NCI-H748 (cell line): ENCODE results near the gene LHFPL2.
A peak's percentile ranks its signal among the peaks of the same experiment; 100 is the strongest.

Experiments
- DNase-seq: peaks from one replicate; lab custom pipeline; 2025; ENCODE audit not compliant: unreplicated experiment; lab: John Stamatoyannopoulos, UW

LHFPL2 gene

DNA sequence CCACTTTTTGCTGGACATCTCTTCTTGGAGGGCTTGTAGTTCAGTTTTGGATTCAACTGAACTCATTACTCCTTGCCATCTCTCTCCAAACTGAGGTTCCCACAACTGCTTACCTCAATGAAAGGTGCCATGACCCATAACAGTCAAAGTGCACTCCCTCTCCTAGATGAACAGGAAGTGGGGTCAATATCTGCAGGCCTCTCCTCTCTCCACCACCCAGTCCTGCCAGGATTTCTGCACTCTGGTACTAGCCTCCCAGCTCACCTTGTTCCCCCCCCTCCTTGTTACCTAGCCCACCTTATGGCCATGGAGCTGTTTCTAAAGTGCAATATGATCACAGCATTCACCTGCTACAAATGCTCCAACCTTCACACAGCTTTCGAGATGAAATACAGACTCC, 5.9 kb downstream of the LHFPL2 start:
- no peak for DNase-seq

- DNase-seq, result no peak
Observed at GRCh38 chr5:78640662-78641474, 7.7 kb downstream of the LHFPL2 start.

DNA sequence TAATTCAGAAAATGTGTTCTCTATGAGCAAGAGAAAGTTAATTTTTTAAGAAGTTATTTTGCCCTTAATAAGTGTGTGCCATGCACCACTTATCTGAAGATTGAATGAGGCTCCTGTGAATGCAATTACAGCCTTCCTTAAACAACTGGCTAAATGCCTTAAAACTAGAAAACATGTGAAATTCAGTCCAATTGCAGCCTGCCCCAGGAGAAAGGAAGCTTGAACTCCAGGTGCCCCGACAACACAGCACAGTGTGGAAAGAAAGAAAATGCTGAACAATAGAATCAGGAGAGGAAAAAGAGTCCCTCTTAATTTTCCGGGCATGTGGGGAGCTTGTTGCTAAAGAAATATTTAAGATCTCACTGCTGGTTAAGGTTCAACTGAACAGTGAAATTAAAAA, 8.8 kb downstream of the LHFPL2 start:
- DNase-seq, result no peak

- no peak for DNase-seq
Observed at GRCh38 chr5:78638973-78639669, 9.5 kb downstream of the LHFPL2 start.

GRCh38 chr5:78638423-78638822, 10.1 kb downstream of the LHFPL2 start:
- DNase-seq, result peak; percentile 85

- DNase-seq, result no peak
Observed at GRCh38 chr5:78637468-78637867, 11.1 kb downstream of the LHFPL2 start.

DNA sequence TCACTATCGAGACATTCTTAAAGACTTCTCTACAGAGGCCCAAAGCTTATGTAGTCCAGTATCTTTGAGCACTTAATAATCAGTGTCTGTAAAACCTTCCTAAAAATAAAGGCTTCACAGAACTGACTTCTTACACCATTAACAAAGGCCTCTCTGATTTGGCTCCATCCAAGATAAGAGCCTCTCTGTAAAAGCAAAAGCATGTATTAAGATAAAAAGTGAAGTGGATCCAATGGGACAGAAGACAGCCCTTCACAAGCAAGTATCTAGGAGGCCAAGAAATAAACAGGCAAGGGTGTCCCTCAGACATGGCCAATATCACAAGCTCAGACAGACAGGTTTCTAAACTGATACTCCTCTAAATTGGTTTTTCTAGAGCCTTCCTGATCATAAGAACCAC, 11.9 kb downstream of the LHFPL2 start:
- no peak for DNase-seq

- DNase-seq, result no peak
Observed at GRCh38 chr5:78634634-78635033, 13.9 kb downstream of the LHFPL2 start.

GRCh38 chr5:78634229-78634628, 14.3 kb downstream of the LHFPL2 start:
- DNase-seq, result no peak

DNA sequence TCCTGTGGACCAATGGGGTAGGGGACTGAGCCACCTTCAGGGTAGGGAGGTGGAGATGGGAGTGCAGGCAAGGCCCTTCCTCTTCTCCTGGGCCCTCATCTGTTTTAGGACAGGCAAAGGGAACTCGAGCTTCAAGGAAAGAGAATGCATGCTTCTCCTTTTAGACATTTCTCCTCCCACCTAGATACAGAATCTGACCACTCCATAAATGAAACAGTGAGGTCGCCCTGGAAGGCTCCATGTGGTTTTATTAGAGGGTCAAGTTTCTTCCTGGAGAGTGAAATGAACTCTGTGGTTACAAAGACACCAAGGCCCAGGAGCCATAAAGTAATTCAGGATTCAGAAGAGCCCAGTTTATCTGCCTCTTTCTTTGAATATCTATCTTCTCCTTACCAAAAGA, 14.9 kb downstream of the LHFPL2 start:
- DNase-seq, result no peak

DNA sequence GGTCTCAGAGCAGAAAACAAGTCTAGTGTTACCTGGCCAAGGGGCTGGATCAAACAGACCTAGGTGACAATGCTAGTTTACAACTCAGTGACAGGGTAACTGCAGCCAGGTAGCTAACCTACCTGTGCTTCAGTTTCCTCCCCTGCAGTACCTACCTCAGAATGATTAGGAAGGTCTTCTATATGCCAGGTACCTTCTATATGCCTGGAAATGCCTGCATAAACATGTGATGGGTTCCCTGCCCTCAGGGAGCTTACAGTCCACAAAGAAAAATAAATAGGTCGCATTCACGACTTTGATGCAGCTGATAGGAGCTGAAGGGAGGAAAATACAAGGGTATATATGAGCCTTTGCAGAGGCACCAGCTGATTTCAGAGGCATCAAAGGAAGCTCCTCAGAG, 16.1 kb downstream of the LHFPL2 start:
- no peak for DNase-seq

GRCh38 chr5:78631931-78632330, 16.6 kb downstream of the LHFPL2 start:
- no peak for DNase-seq

GRCh38 chr5:78630047-78630446, 18.5 kb downstream of the LHFPL2 start:
- no peak for DNase-seq

DNA sequence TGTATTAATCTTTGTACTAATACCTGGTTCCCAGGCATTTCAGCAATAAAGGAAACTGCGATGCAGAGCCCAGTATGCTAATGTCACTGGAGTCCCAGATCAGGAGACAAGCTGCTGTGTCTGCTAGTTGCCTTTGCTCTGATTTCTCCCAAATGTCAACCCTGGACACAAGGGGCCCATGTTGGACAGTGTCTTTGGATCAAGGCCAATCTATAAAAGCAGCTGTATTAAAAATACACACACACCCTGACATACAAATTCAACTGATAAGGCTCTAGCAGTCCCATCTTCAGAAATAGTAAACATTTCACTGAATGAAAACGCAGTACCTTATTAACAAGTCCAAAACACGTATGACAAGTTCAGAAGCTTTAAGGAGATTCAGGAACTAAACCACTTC, 18.9 kb downstream of the LHFPL2 start:
- no peak for DNase-seq

GRCh38 chr5:78628270-78628992, 20.1 kb downstream of the LHFPL2 start:
- no peak for DNase-seq

- no peak for DNase-seq
Observed at GRCh38 chr5:78627766-78628165, 20.8 kb downstream of the LHFPL2 start.

DNA sequence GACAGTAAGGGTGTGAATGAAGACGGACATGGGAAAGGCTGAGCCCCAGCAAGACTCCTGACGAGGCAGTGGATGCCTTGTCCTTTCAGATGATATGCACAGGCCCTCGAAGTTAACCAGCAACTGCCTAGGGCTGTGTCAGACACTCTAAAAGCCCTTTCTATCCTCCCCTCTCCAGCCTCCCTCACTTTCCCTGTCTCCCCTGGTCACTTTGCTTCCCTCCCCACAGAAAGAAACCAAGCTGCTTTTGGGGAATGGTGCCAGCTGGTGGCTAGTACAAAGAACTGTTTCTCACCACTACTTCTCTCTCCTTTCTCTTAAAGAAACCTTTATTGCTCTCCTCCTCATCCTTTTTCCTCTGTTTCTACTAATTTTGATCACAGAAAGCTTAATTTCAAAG, 21.4 kb downstream of the LHFPL2 start:
- DNase-seq, result no peak

DNA sequence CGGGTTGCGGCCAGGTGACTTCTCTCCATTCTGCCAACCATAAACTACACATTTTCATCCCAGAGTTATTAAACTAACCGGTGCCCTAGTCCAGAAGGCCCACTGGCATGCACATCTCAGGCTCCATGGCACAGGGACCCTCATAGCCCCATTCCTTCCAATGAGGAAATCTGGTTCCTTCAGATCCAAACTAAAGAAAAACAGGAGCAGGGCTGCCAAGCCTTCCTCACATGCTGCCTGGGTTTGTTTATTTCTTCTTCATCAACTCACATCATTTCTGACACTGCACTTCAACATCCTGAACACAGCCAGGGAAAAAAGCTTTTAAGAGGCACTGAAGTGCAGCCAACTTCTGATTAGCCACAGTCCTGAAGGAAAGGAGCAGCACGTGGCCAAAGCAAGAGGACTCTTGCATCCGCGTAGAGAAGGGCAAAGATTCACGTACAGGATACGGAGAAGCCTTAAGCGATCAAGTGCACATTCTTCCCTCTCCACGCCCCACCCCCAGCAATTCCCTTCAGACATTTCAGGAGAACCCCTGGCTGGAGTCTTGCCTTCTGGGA, 22.5 kb downstream of the LHFPL2 start:
- no peak for DNase-seq

- DNase-seq, result no peak
Observed at GRCh38 chr5:78624992-78625391, 23.6 kb downstream of the LHFPL2 start.

DNA sequence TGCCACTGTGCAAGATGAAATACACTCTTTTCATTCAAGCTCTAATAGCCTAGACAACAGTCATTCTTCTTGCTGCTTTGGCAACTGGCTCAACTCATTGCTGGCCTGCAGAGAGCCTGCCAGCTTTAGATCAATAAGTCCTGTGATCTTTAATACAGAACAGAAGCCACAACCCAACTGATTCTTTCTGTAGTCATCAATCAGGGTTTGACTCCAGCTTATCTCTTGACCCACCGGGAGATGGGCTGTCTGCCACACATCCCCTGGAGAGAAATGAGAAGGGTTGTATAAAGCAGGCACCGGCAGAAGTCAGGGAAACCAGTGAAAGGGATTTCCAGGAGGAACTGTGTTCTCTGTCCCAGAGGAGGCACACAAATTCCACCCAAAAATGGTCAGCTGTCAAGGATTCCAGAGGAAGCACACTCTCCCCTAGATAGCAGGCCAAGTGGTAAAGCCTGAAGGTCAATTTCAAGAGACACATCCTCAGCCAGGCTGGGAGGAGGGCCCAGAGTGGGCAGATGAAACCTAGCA, 24.5 kb downstream of the LHFPL2 start:
- no peak for DNase-seq

DNA sequence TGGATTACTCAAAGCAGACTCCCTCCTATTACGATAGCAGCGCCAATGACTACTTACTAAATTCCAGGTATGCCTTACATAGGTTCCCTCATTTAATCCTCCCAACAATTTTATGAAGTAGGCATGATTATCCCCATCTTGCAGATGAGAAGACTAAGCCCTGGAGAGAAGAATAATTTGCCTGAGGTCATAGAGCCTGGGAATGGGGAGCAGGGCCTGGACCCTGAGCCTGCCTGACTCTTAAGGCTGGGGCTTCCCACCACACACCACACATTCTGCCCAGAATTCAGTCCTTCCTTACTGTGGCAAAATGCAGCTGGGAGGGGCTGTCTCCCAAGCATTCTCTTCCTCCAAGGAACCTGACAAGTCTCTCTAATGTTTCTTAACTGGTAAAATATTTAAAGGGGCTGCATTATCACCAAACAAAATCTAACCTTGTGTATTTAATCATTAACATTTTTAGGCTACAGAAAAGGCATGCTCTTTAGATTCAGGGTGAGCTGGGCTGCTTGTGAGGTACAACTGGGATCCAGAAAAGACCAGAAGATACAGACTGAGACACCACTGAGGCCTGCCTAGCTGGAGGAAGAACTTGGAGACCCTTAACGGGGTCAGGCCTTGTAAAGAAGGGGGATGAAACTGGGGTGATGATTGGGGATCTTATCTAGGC, 26.1 kb downstream of the LHFPL2 start:
- no peak for DNase-seq
